ENCODE data around the gene MAGI1.
A peak's percentile ranks its signal among the peaks of the same experiment; 100 is the strongest.
"Not testable (repeated sequence)": the region's sequence is repeated elsewhere in the genome, so short reads cannot be mapped to it uniquely, and the experiment has no call there.

Gene MAGI1

GRCh38 chr3:65739901-65740541 lies 298.7 kb downstream of the MAGI1 start:
- no peak for DNase-seq

- DNase-seq: no peak
Measured at GRCh38 chr3:65734792-65735191, 303.9 kb downstream of the MAGI1 start.

- DNase-seq: no peak
Measured at GRCh38 chr3:65734382-65734781, 304.3 kb downstream of the MAGI1 start.

GRCh38 chr3:65733459-65733858 lies 305.3 kb downstream of the MAGI1 start:
- no peak for DNase-seq

GRCh38 chr3:65732051-65732935 lies 306.4 kb downstream of the MAGI1 start:
- DNase-seq: peak in 1 of 2 experiments; percentile 84

- DNase-seq: no peak
Measured at GRCh38 chr3:65730449-65730848, 308.3 kb downstream of the MAGI1 start.

GRCh38 chr3:65729973-65730372 lies 308.7 kb downstream of the MAGI1 start:
- no peak for DNase-seq

- DNase-seq: no peak
Measured at GRCh38 chr3:65729555-65729954, 309.2 kb downstream of the MAGI1 start.

GRCh38 chr3:65728138-65728537 lies 310.6 kb downstream of the MAGI1 start:
- DNase-seq: no peak

GRCh38 chr3:65723985-65724384 lies 314.7 kb downstream of the MAGI1 start:
- DNase-seq: no peak

- no peak for DNase-seq
Measured at GRCh38 chr3:65723011-65723410, 315.7 kb downstream of the MAGI1 start.

GRCh38 chr3:65720989-65721737 lies 317.6 kb downstream of the MAGI1 start:
- no peak for DNase-seq

- DNase-seq: not testable (repeated sequence)
Measured at GRCh38 chr3:65719639-65720038, 319.1 kb downstream of the MAGI1 start.

GRCh38 chr3:65717676-65718346 lies 320.9 kb downstream of the MAGI1 start:
- no peak for DNase-seq

GRCh38 chr3:65716071-65716751 lies 322.5 kb downstream of the MAGI1 start:
- DNase-seq: no peak

- DNase-seq: no peak
Measured at GRCh38 chr3:65714134-65714533, 324.6 kb downstream of the MAGI1 start.

- DNase-seq: no peak
Measured at GRCh38 chr3:65713016-65713415, 325.7 kb downstream of the MAGI1 start.

GRCh38 chr3:65712140-65712539 lies 326.6 kb downstream of the MAGI1 start:
- DNase-seq: no peak

GRCh38 chr3:65706776-65707568 lies 331.7 kb downstream of the MAGI1 start:
- no peak for DNase-seq

- DNase-seq: no peak
Measured at GRCh38 chr3:65706301-65706700, 332.4 kb downstream of the MAGI1 start.

GRCh38 chr3:65703820-65704219 lies 334.9 kb downstream of the MAGI1 start:
- no peak for DNase-seq
